HS-27A (cell line): ENCODE measurements around the gene SLITRK3.
A peak's percentile ranks its signal among the peaks of the same experiment; 100 is the strongest.

ENCODE experiments used
- DNase-seq: peaks from one replicate; pipeline ENCODE4 v3.0.0-alpha.2; 2012; ENCODE audit warnings: low read depth, missing footprints

Gene SLITRK3

GRCh38 chr3:165195640-165196576 is at the start of gene SLITRK3:
Gene SLITRK3 (minus strand): TSS chr3:165196384. CDS start chr3:165190830, 5,554 bp downstream.
- DNase-seq: no peak

- DNase-seq: no peak
These were observed 47.4 kb upstream of the SLITRK3 start for GRCh38 chr3:165243597-165243996.

GRCh38 chr3:165233501-165234195 is 37.5 kb upstream of the SLITRK3 start:
- DNase-seq: no peak

GRCh38 chr3:165225604-165226003 is 29.4 kb upstream of the SLITRK3 start:
- no peak for DNase-seq

- DNase-seq: no peak
These were observed 21.6 kb upstream of the SLITRK3 start for GRCh38 chr3:165217739-165218138.

GRCh38 chr3:165212580-165212979 is 16.4 kb upstream of the SLITRK3 start:
- DNase-seq: no peak

GRCh38 chr3:165211721-165212120 is 15.5 kb upstream of the SLITRK3 start:
- no peak for DNase-seq

- no peak for DNase-seq
These were observed 14.5 kb upstream of the SLITRK3 start for GRCh38 chr3:165210727-165211126.

- DNase-seq: no peak
These were observed 13.9 kb upstream of the SLITRK3 start for GRCh38 chr3:165210132-165210531.

- DNase-seq: peak; percentile 39
These were observed 10.5 kb upstream of the SLITRK3 start for GRCh38 chr3:165206454-165207266.

GRCh38 chr3:165204445-165204844 is 8.3 kb upstream of the SLITRK3 start:
- DNase-seq: no peak

- DNase-seq: no peak
These were observed 6.8 kb upstream of the SLITRK3 start for GRCh38 chr3:165202995-165203394.

GRCh38 chr3:165201964-165202363 is 5.8 kb upstream of the SLITRK3 start:
- no peak for DNase-seq

- no peak for DNase-seq
These were observed 1.3 kb upstream of the SLITRK3 start for GRCh38 chr3:165197481-165197800.

GRCh38 chr3:165196577-165197480 is 645 bp upstream of the SLITRK3 start:
- no peak for DNase-seq

- DNase-seq: no peak
These were observed 944 bp downstream of the SLITRK3 start for GRCh38 chr3:165195241-165195639.

- DNase-seq: no peak
These were observed 1.5 kb downstream of the SLITRK3 start for GRCh38 chr3:165194511-165195240.

- DNase-seq: no peak
These were observed 2.6 kb downstream of the SLITRK3 start for GRCh38 chr3:165193366-165194254.

- DNase-seq: no peak
These were observed 3.5 kb downstream of the SLITRK3 start for GRCh38 chr3:165192610-165193192.
